Measurements from ENCODE around the gene COL8A2. TPM values are rescaled to one million over a fixed set of nuclear protein-coding genes. Genes with fewer than 3 reads are reported as not detected.

COL8A2 gene
- total and polyA plus RNA-seq, 2 donors (not counting 3 experiments of a cell fraction or from before 2014, with no cell fraction given), result 1.2 to 1.3 TPM

DNA sequence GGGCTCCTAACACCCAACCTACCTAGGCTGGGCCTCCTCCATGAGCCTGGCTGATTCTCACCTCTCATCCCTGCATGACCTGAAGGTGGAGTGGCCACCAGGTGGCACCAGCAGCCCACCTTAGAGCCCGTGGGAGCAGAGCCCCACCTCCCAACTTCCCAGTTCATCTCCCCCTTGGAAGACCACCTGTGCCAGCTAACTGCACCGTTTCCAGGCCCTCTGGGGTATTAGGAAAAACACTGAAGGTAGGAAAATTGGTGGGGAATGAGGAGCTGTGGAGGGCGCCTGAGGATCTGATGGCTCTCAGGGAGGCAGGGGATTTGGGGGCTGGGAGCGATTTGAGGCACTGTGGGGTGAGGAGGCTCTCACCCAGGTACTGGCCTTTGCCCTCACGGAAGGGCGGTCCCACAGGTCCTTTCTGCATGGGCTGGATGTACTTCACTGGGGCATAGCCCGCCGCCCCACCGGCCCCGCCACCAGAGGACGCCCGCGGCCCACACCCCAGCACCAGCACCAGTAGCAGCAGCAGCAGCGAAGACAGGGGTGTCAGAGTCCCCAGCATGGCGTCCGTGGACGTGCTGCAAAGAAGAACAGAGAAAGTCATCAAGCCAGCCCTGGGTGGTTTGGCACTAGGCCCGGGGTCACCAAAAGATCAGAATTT is 25.2 kb downstream of the COL8A2 start:
- FAIRE-seq (peak; percentile 88), DNase-seq (ENCODE audit: low read depth, low spot score) (peak; percentile 65)
- Histone ChIP-seq H2AFZ (ENCODE audit: low read depth, low read length) (peak overlapping the region; percentile 19), H3K9ac (replicated peaks; ENCODE audit: extremely low read depth, insufficient read depth, low read length) (no peak overlapping the region), H3K4me1 (ENCODE audit: control insufficient read depth, extremely low read depth, insufficient read depth, low read length) (no peaks in the 10 kb centered on the region), H3K4me2 (ENCODE audit: insufficient read depth, low read length) (no peak overlapping the region), H3K27me3 (ENCODE audit: control insufficient read depth in 2 of 2, insufficient read depth in 2 of 2, low read length in 2 of 2) (no peaks in the 10 kb centered on the region), H3K9me3 (replicated peaks; ENCODE audit: control insufficient read depth, insufficient read depth, low read length) (no peaks in the 10 kb centered on the region), H3K4me3 (replicated peaks in 1 of 3; ENCODE audit: insufficient read depth in 1 of 3, low read depth in 1 of 3, low read length in 3 of 3) (no peak overlapping the region), H3K27ac (ENCODE audit: insufficient read depth, low read depth, low read length) (no peak overlapping the region), H4K20me1 (replicated peaks; ENCODE audit: control insufficient read depth, extremely low read depth, insufficient read depth, low read length) (no peaks in the 10 kb centered on the region), H3K9me1 (replicated peaks; ENCODE audit: control insufficient read depth, extremely low read depth, insufficient read depth, low read length) (no peaks in the 10 kb centered on the region), H3K79me2 (ENCODE audit: control insufficient read depth, insufficient read depth, low read length) (no peaks in the 10 kb centered on the region), H3K36me3 (ENCODE audit: control insufficient read depth in 2 of 2, extremely low read depth in 1 of 2, insufficient read depth in 2 of 2, low read length in 2 of 2) (peaks cover 2% of the 10 kb centered on the region in 2 experiments)
- dilution Hi-C loops (cut with MboI; ENCODE audit: extremely low pct_ligation_motif_present, low sequenced_read_pairs) (no loop called here), intact Hi-C loops (cut with micrococcal nuclease) (loop anchor here (1.0 kb wide), 6 partner anchors 34 to 321 kb away; partner anchors contain the start of gene TRAPPC3)
- no TSS peak for BruUV-seq (replicated peaks)
- ChIA-PET CTCF (interaction anchor here (0.6 to 13.8 kb wide), 9 partner anchors 20 to 269 kb away, joined by 3 to 233 read pairs (median 4); partner anchors contain the start of gene TRAPPC3), POLR2A (no interaction called here)
- no peak for TF ChIP-seq GATA2 (IDR thresholded peaks at IDR 0.05; ENCODE audit: insufficient read depth, insufficient read length, low read depth, low read length)
- TF ChIP-seq, protein P1, sequence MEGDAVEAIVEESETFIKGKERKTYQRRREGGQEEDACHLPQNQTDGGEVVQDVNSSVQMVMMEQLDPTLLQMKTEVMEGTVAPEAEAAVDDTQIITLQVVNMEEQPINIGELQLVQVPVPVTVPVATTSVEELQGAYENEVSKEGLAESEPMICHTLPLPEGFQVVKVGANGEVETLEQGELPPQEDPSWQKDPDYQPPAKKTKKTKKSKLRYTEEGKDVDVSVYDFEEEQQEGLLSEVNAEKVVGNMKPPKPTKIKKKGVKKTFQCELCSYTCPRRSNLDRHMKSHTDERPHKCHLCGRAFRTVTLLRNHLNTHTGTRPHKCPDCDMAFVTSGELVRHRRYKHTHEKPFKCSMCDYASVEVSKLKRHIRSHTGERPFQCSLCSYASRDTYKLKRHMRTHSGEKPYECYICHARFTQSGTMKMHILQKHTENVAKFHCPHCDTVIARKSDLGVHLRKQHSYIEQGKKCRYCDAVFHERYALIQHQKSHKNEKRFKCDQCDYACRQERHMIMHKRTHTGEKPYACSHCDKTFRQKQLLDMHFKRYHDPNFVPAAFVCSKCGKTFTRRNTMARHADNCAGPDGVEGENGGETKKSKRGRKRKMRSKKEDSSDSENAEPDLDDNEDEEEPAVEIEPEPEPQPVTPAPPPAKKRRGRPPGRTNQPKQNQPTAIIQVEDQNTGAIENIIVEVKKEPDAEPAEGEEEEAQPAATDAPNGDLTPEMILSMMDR (IDR thresholded peaks at IDR 0.05; ENCODE audit: extremely low read depth in 1 of 2, insufficient read depth in 1 of 2, low read depth in 1 of 2, low read length in 2 of 2), result peak; percentile 84

DNA sequence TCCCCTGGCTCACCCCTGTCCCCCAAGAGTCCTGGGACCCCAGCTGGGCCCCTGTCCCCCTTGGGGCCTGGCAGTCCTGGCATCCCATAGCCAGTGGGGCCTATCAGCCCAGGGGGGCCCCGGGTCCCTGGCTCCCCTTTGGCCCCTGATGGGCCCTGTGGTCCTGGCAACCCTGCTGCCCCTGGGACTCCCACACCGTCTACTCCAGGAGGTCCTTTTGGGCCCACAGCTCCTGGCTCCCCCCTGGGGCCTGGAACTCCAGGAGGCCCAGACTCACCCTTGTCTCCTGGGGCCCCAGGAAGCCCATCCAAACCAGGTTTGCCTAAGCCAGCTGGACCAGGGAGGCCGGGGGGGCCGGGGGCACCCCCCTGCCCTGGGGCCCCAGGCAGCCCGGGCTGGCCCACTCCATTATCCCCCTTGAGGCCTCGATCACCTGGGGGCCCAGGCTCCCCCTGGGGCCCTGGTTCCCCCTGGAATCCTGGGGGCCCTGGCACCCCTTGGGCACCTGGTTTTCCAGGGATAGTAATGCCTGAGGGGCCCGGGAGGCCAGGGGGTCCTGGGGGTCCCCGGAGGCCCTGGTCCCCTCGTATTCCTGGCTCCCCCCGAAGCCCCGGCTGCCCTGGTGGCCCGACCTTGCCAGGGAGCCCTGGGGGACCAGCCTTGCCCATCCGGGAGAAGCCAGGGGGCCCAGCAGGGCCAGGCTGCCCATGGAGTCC is 26.2 kb downstream of the COL8A2 start:
- intact Hi-C loops (cut with micrococcal nuclease) (loop anchor here (1.0 kb wide), 6 partner anchors 35 to 322 kb away; partner anchors contain the start of gene TRAPPC3), dilution Hi-C loops (cut with MboI; ENCODE audit: extremely low pct_ligation_motif_present, low sequenced_read_pairs) (no loop called here)
- no peak overlapping the region for H3K4me2 ChIP-seq (ENCODE audit: insufficient read depth, low read length)
- FAIRE-seq, result no peak
- H2AFZ ChIP-seq (ENCODE audit: low read depth, low read length), result no peak overlapping the region
- no peak for DNase-seq (ENCODE audit: low read depth, low spot score)
- H3K4me1 ChIP-seq (ENCODE audit: control insufficient read depth, extremely low read depth, insufficient read depth, low read length), result no peaks in the 10 kb centered on the region
- TF ChIP-seq GATA2 (IDR thresholded peaks at IDR 0.05; ENCODE audit: insufficient read depth, insufficient read length, low read depth, low read length) (no peak), EZH2 (IDR thresholded peaks at IDR 0.05; ENCODE audit: borderline replicate concordance, low read depth, low read length, severe bottlenecking) (no peak), POLR2AphosphoS5 (IDR thresholded peaks at IDR 0.05; ENCODE audit: insufficient read depth, low read depth, low read length) (no peak), JUN (IDR thresholded peaks at IDR 0.05; ENCODE audit: borderline replicate concordance, insufficient read depth, insufficient read length, low read depth) (no peak), POLR2A (IDR thresholded peaks at IDR 0.05; ENCODE audit: low read depth, low read length) (no peak), FOS (IDR thresholded peaks at IDR 0.05; ENCODE audit: borderline replicate concordance, insufficient read depth, low read length) (no peak), MYC (IDR thresholded peaks at IDR 0.05; ENCODE audit: low read depth, low read length) (no peak)
- TF ChIP-seq, protein P2, sequence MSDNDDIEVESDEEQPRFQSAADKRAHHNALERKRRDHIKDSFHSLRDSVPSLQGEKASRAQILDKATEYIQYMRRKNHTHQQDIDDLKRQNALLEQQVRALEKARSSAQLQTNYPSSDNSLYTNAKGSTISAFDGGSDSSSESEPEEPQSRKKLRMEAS (IDR thresholded peaks at IDR 0.05; ENCODE audit: insufficient read depth, insufficient read length), result no peak
- TF ChIP-seq, protein P1 (IDR thresholded peaks at IDR 0.05; ENCODE audit: extremely low read depth in 1 of 2, insufficient read depth in 1 of 2, low read depth in 1 of 2, low read length in 2 of 2), result no peak
- H4K20me1 ChIP-seq (replicated peaks; ENCODE audit: control insufficient read depth, extremely low read depth, insufficient read depth, low read length), result no peaks in the 10 kb centered on the region
- no TSS peak for BruUV-seq (replicated peaks)
- H3K4me3 ChIP-seq (replicated peaks in 1 of 3; ENCODE audit: insufficient read depth in 1 of 3, low read depth in 1 of 3, low read length in 3 of 3), result no peak overlapping the region
- no peaks in the 10 kb centered on the region for H3K79me2 ChIP-seq (ENCODE audit: control insufficient read depth, insufficient read depth, low read length)
- no peaks in the 10 kb centered on the region for H3K9me3 ChIP-seq (replicated peaks; ENCODE audit: control insufficient read depth, insufficient read depth, low read length)
- H3K36me3 ChIP-seq (ENCODE audit: control insufficient read depth in 2 of 2, extremely low read depth in 1 of 2, insufficient read depth in 2 of 2, low read length in 2 of 2), result peaks cover 2 to 10% of the 10 kb centered on the region in 2 experiments
- H3K9ac ChIP-seq (replicated peaks; ENCODE audit: extremely low read depth, insufficient read depth, low read length), result no peak overlapping the region
- ChIA-PET CTCF (interaction anchor here (1.0 to 13.8 kb wide), 3 partner anchors 36 to 187 kb away, joined by 4 to 233 read pairs (median 8); no protein-coding TSS in a partner anchor), POLR2A (no interaction called here)
- no peaks in the 10 kb centered on the region for H3K9me1 ChIP-seq (replicated peaks; ENCODE audit: control insufficient read depth, extremely low read depth, insufficient read depth, low read length)
- no peak overlapping the region for H3K27ac ChIP-seq (ENCODE audit: insufficient read depth, low read depth, low read length)
- no peaks in the 10 kb centered on the region for H3K27me3 ChIP-seq (ENCODE audit: control insufficient read depth in 2 of 2, insufficient read depth in 2 of 2, low read length in 2 of 2)

Data from endothelial cell of umbilical vein (primary cell).